Activated T-cell treated with anti-CD3 and anti-CD28 coated beads for 1 hour (primary cell): Measurements from ENCODE around the gene OPA1.

Source experiments
- DNase-seq: peaks from one replicate; pipeline ENCODE4 v3.0.0-alpha.2; 2020; ENCODE audit warnings: low read depth

The OPA1 gene

DNA sequence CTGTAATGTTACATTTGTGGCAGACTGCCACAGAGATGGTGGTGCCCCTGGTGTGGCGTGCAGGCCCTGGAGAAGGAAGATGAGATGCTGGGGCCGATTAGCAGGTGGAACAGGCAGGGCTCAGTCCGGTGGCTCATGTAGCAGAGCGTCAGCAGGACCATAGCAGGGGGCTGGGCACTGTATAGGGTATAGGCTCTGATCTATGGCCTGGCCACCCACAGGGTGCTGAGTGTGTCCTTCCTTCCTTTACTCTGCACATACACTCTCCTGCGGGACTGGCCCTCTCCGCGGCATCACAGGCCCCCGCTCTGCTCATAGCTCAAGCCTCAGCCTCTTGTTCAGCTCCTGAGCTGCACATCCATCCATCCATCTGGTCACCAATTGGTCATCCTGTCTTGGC, 143.6 kb downstream of the OPA1 start:
- no peak for DNase-seq

- no peak for DNase-seq
These were observed 144.3 kb downstream of the OPA1 start for GRCh38 chr3:193737191-193737751.

- DNase-seq, result no peak
These were observed 149.6 kb downstream of the OPA1 start for GRCh38 chr3:193742628-193743027.

- no peak for DNase-seq
These were observed 150.7 kb downstream of the OPA1 start for GRCh38 chr3:193743702-193744047.

DNA sequence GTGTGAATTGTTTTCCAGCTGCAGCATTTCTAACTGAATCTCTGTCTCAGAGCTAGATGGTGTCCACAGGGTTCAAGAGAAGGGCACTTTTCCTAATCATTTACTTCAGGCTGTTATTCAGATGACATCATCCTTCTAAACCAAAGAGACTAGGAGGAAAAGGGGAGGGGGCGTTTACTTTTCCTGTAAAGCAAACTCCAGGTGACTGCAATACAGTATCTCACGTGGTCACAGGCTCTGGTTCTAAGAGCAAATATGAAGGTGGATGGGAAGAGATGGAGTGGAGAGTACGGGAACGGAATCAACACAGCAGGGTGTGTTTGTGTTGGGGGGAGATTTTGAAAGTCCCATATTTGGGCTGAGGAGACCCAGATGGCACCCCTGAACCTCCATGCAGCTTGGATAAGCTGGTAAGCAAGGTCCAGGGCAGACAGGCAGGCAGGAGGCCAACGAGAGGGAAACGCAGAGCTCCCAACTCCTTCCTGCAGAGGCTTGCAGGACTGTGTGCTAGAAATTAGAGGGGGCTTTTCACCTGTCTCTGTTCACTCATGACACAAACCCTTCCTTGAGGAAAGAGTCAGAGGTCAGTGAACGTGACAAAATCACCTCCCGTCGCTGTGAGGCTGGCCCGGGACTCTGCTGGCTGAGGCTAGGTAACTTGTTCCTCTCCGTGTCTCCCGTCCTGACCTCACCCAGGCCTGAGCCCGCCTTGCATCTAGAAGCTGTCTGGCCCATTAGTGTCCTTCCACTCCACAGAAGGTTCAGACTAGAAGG, 151.2 kb downstream of the OPA1 start:
- no peak for DNase-seq

DNA sequence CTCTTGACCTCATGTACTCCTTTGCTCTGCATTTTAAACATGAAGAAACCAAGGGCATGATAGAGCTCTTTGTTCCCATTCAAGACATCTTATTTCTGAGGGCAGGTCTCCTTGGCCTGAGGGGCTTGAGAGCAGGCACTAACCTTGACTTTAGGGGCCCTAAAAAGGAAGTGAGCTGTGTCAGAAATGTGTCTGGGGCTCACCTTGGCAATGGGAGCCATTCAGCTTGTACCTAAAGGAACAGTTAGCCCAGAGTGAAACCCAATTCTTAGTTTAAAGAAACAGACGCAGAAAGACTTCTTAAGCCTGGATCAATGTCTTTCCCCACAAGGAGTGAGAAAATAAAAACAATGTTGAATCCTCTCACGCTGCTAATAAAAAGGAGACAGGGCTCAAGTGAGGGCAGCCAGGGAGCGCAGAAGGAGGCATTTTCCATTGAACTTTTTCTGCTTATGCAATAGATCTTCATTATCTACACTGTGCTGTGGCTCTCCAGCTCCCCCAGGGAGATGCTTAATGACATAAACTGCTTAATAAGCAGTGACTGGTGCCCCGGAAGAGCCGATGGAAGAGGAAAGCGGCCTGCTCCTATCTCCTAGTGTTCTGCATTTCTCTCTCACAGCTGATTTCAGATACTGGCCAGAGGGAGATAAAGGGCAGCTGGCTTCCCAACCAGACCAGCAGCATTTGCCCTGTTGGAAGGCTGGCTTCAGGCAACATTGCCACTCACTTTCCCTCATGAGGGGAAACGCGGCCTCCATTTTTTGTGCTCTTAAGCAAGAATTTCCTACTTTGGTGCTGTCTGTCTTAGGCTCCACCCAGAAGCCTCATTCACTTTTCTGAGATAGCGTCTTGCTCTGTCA, 152.0 kb downstream of the OPA1 start:
- no peak for DNase-seq

DNA sequence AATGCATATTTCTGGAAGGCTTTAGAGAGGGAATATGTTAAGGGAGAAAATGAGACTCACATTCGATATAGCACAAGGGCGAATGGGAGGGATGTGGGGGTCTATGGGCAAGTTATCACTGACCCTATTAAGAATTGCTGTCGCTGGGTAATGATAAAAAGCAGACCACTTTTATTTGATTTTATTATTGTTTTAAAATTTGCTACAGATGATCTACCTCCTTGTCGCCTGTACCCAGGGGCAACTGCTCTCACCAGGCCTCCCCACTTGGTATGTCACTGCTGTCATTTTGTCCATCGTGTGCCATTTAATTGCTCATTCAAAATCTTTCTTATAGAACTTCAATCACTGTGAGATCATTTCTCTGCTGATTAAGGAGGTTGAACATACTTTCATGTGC, 153.8 kb downstream of the OPA1 start:
- no peak for DNase-seq
